Inferior parietal cortex (tissue), 1 donor: Measurements from ENCODE around the gene PRKG1.

Experiments
- DNase-seq: peaks from one replicate; pipeline ENCODE4 v3.0.0-alpha.2; 2016; ENCODE audit errors: extremely low spot score

PRKG1 gene

DNA sequence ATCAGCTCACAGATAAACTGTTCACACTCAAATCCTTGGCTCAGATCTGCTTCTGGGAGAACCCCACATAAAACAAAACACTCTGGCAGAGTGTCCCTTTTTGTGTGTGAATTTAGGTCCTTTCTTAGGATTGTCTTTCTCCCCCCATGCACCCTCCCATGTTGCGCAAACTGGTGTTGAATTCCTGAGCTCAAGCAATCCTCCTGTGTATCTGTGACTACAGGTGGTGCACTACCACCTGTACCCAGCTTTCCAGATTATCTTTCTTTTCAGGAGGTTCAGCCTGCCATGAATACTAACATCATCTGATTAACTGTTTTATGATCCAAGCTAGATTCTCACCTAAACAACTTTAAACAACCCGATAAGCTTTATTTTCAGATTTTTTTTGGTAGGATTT, 802.7 kb downstream of the PRKG1 start:
- no peak for DNase-seq

DNA sequence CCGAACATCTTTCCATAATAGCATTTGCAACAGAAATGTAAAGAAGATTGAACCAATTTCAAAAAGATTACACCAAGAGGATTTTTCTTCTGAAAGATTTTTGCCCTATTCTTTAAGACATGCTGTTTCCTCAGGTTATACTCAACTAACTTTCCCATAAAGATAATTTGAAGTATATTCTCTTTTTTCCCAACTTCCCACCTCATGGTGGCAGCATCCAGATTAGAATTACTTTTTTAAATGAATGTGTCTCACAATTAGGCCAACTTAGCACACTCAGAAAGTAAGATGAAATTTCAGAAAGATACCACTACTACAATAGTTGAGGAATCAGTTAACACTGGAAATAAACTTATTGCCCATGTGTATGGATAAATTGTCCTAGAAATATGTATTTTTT, 803.3 kb downstream of the PRKG1 start:
- DNase-seq = no peak

DNA sequence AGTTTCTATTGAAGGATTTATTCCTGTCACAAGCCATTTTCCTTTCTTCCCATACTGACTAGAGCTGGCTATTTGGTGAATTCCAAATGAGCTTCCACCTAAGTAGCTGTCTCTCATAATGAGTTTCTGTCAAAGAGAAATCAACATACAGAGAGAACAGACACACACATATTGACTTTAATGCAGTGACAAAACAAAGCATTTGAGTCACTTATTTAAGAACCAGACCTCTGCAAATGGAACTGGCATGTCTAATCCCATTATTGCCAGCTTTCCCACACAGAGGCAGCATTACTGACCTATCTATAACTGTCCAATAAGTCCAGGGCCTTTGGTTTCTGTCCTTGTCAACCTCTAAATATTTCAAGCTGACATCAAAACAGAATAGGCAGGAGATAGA, 804.4 kb downstream of the PRKG1 start:
- no peak for DNase-seq

DNA sequence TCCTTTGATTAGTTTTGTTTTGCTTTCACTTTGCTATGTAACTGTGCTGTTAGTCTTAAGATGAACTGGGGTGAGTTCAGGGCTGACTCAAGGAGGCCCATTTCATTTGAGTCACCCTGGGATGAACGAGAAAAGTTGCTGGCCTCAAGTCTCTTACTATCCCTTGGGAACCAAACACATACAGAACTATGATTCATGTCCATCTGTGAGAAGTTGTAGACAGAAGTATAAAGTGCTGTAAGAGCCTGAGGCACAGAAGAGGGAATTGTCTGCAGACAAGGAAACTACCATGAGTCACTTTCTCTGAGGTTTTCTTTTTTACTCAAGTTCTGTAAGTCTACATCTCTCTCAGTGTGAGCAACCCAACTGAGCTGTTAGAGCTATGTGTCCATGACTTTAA, 805.0 kb downstream of the PRKG1 start:
- DNase-seq = no peak

DNA sequence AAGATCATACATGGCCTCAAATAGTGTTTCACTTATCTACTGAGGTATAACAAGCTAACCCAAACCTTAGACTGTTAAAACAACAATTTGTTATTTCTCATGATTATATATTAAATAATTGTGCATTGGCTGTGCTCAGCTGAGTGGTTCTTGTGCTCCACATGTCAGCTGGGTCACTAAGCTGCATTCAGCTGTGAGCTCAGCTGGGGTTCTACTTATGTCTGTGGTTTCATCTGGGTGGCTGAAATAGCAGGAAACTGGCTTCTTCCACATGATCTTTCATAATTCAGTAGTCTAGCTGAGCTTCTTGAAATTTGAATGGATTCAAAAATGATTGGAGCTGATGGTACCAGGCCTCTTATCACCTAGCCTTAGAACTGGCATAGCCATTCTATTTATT, 806.9 kb downstream of the PRKG1 start:
- no peak for DNase-seq

DNA sequence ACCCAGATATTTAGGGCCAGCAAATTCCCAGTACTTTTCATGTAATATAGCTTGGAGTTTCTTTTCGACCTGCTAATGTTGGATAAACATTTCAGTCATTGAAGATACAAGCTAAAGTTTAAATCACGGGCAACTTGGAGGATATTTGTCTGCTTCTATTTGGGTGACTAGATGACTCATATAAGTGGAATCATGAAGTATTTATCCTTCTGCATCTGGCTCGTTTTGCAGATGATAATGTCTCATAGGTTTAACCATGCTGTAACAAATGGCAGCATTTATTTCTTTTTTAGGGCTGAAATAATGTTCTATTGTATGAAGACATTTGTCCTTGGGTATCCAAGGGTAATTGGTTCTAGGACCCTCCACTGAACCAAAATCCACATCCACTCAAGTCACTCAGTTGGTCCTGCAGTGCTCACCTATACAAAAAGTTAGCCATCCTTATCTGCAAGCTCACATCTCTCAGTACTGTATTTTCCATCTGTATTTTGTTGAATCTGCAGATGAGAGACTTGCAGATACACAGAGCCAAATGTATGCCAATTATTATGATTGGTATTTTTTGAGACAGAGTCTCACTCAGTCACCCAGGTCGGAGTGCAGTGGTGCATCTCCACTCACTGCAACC, 812.3 kb downstream of the PRKG1 start:
- no peak for DNase-seq

DNA sequence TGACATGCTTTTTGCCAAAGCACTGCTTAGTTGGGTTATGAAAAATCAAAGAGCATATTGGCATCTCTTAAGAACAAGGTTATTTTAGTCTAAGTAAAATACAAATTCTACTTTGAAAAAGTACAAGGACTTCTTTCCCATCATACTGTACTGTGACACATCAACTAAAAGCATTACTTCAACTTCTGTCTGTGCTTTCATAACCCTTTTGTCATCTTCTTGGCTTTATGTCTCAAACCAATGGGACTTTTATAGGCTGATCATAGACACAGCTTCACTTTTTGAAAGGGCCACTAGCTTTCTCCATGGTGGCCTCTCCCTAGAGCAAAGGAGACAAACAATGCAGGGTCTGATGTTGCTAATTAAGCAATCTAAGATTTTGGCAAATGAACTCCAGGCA, 814.0 kb downstream of the PRKG1 start:
- DNase-seq = no peak

DNA sequence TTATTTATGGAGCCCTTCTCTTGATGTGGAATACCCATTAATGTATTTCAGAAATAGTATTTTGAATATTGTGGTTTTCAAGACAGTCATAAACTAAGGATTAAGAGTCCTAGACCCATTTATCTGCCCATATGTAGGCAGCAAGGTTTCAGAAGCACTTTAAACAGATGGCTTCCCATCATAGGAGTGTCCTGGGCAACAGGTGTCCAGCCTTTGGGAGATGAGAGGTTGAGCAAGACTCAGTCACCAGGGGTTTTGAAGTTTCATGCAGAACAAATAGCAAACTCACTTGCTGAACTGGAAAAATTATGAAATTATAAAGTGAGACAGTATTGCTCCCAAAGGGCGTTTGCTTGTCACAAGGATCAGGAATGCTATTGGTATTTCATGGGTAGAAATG, 818.0 kb downstream of the PRKG1 start:
- no peak for DNase-seq

DNA sequence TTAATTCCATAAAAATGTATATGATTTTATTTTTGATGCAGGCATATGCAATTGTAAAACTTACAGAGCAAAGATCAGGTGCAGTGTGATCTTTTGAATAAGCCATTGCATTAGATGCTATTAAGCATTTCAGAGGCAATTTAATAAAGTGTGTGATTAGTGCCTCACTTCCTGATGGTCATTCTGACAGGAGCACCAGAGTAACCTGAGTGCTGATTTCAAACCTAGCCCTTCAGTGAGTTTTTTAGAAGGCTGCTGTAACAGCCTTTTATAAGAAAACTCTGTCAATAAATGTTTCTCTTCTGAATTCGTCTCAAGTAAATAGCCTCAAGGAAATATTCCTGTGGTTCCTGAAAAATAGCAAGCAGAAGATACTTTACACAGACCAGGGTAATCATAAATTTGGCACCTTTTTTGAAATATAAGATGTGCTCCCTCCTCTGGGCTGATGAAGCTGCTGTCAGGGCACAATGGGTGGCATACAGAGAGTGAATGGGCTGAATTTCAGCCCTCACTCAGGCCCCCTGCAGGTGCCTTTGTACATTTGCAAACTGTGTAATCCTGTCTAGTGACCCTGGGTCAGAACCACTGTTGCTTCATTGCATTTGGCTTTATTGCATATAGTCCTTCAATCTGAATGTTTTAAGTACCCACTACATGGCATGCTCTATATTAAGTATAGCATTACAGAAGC, 818.8 kb downstream of the PRKG1 start:
- no peak for DNase-seq

DNA sequence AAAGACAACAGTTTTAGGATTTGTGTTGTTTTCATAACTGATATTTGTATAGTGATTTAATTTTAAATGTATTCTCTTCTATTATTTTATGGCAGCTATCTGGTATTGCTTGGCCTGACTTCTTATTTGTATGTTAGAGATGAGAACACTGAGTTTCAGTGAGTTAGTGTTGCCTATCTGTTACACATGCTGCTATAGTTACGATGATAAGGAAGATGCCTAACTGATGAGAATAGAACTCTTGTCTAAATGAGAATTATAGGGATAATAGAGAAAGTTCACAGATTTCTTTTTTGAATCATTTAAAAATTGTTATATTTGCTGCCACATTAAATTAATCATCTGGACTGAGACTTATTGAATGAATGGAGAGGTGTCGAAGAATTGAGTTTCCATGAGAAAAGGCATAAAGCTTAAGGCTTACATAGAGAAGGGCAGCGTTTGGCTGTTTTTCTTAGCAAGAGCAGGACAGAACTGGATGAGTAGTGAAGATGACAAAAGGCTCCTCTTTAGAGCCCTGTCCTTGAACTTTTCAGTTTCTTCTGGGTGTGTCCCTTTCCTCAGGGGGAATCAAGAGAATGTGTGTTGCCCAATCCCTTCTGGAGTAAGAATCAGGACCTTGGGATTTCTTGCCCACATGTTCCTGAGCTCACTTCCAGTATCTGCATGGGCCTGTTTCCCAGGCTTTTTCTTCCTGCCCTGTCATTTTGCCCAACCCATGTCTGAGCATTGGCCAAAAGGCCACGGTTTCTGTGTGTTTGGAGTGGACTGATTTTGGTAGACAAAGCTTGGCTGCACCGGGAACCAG, 820.7 kb downstream of the PRKG1 start:
- no peak for DNase-seq

DNA sequence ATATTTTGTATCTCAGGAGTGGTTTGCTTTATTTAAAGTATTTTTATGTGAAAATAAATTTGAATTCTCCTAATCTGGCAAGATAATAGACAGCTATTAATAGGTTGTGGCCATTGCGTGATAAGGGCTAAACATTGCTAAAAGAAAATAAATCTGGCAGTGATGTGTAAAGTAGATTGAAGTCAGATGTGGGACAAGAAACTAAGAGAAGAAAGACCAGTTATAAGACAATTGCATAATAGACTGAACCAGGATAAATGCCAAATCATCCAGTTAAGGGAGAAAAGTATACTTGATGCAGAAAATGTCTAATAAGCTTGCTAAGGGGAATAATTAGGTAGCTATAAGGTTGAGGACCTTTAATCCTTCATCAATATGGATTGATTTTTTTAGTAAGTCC, 822.6 kb downstream of the PRKG1 start:
- no peak for DNase-seq

DNA sequence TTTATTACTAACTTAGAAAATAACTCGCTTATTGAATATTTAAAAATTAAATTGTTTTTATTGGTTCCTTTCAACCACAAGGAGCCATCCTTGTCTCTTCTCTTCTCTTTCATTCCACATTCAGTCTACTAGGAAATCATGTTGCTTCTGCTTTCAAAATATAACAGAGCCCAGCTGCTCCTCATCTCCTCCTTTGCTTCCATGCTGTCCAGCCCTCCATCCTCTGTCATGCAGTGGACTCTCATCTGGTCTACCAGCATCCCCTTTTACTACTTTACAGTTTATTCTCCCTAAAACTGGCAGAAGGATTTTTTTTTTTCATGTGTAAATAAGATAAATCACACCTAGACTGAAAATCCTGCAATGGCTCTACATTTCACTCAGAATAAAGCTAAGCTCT, 823.3 kb downstream of the PRKG1 start:
- no peak for DNase-seq

DNA sequence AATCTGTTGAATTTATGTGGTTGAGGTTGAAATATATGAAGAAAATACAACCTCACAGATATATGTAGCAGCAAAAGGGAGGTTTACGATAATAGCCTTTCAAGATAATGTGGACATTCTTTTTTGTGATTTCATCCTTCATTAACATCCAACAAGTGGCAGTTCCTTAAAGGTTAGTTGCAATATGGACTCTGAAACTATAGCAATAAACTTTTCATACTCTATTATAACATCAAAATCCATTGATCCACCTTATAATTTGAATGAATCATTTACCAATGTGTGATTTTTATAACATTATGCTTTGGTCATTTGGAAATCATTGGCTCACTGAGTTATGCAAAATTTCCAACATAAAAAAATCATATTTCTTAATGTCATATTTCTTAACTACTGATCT, 825.9 kb downstream of the PRKG1 start:
- no peak for DNase-seq

DNA sequence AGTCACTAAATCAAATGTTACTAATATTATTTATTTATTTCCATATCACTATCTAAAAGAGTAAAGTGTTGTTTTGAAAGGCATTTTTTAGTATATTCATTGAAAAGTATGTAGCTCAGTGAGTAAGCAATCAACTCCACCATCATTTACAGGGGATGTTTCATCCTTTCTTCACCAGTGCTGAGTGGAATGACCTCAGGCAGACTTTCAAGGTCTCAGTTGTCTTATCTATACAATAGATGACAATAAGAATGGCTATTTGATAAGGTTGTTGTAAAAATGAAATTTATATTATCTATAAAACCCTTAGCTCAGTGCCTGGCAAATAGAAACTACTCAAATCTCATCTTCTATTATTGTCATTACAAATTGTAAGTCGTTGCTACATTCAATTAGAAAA, 829.4 kb downstream of the PRKG1 start:
- no peak for DNase-seq

DNA sequence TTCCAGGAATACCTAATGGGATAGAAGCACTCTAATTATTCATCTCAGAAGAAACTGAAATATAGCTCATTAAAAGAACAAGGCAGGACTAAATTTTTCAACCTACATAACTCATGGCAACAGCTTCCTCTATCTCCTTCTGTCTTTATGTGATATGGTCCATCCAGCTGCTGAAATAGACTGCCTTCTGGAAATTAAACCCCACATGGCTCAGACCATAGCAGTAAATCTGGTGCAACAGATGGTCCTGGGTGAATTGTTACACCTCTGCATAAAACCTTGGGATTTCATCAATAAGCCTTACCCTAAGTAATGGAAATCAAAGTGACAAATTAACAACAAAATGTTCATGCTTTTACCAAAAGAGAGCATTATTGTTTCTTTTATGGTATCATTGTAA, 830.7 kb downstream of the PRKG1 start:
- no peak for DNase-seq

DNA sequence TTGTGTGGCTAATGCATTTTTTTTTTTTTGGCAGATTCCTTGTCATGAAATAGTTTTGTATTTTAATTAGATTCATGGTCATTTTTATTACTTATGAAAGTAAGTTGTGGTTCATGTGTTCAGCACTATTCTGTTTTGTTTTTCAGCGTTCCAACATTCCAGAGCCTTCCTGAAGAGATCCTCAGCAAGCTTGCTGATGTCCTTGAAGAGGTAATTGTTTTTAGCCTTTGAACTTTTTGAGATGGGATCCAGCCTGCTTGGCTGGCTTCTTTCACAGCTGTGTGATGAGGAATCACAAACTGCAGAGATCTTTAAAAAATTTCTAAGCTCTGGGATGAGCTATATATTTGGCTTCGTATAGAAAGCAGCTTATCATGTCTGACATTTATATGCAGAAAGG, 833.1 kb downstream of the PRKG1 start:
- DNase-seq = no peak

DNA sequence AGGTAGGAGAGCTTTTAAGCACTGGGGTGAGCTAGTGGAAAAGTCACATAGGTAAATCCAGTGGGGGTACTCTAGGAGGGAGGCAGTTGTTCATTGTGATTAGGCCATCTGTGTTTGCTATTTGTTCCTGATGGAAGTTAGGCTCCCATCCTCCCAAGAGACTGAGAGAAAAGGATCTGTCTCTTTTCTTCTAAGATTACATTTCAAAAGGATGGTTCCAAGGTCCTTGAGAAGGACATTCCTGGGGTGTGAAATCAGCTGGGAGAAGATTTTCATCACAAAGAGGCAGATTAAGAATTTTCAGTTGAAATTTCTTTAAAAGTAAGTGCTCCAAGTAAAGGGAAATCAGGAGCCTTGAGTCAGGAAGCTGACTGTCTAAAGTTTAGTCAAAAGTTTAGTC, 835.9 kb downstream of the PRKG1 start:
- no peak for DNase-seq

DNA sequence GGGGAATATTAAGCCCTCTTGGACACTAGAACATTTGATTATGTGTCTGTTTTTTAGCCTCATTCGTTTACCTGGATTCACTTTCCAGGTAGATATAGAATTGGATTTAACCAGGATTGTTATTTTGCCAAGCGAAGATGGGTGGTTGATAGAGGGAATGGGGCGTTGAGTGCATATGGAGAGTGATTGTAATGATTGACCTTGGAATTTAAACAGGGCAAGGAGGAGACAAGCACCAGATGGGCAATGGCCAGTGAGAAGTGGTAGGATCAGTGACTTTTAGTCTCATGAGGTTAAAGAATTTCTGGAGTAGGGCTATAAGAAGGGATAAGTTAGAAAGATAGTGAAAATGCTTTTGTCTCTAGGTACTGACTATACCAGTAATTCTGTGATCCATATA, 836.3 kb downstream of the PRKG1 start:
- DNase-seq = no peak

DNA sequence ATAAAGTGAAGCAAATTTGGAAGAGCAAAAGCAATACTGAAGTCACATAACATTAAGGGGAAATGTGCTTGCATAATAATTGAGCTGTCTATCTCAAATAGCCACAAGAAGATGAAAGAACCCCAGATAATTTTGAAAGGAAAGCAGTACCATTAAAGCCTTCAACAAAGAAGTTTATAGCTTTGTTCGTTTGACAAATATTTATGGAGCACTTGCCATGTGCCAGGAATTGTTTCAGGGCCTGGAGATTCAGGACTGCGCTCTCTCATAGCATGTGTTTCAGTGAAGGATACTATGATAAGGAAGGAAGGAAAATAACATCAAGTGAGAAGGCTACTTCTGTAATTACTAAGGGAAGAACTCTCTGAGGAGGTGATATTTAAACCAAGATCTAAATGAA, 837.4 kb downstream of the PRKG1 start:
- DNase-seq = no peak

DNA sequence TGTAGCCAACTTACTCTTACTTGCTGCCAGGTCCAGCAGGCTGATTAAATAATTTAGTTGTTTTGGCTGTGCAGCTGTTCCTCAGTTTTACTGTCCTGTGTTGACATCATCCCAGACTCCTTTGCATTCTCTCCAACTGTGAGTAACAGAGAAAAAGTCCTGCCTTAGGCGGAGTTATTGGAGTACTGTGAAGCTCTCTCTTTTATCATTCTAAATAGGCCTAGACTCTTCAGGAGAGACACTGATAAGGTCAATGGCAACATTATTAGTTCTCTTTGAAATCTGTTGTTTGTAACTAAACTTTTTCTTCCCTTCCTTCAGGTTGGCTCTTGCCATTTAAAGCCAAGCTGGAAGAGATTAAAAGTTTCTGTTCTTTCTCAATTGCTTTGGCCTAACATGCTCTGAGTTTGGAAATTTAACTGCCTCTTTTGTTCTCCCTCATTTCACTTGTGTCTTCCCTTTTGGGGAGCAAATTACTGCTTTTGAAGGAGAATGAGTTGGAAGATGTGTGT, 840.8 kb downstream of the PRKG1 start:
- DNase-seq = no peak

DNA sequence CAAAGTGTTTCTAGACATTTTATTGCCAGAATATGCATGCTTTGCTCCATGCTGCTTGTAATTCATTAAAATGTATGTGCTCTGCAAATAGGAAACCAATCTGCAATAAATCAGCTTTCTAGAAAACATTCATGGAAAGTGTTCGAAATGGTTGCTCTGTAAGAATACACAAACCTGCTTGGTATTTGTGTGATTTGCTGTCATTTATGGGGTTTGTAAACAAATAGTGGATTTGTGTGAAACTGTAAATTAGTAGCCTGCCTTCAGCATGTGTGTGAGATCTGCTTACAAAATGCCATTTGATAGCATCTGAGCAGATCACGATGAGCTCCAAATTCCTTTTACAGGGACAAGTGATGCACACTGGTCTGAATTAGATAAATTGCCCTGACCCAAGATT, 844.2 kb downstream of the PRKG1 start:
- no peak for DNase-seq

DNA sequence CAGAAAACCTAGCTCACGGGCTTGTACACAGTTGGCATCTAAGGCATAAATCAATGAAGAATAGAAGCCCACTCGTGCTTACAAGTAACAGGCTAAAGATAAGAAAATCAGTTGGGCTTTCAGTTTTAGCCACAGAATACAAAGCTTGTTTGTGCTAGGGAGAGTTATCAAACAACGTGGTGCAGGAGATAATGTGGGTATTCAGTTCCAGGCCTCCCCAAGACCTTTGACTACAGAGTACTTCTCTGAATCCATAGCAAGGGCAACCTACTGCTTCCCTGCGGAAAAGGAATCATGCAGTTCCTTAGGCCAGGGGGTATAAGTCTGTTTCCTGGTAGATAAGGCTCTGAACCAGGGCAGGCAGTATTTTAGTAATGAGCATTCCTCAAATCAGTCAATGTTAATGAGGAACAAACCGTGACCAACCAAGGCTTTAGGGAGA, 844.6 kb downstream of the PRKG1 start:
- peak; percentile 39 for DNase-seq

DNA sequence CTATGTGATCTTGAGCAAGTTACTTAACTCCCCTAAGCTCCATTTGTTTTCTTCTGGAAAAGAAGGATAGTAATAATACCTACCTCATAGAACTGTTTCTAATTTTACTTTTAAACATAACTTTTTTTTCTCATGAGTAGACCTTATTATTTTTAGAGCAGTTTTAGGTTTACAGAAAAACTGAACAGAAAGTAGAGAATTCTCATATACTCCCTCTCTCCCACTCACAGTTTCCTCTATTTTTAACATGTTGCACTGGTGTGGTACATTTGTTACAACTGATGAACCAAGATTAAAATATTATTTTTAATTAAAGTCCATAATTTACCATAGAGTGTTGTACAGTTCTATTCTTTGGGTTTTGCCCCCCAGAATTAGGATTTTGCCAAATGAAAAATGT, 846.4 kb downstream of the PRKG1 start:
- no peak for DNase-seq
